Glomerular visceral epithelial cell (primary cell): ENCODE results near the gene ADAM19.

Experiments used
- DNase-seq: peaks from one replicate; pipeline ENCODE4 v3.0.0-alpha.2; 2016; ENCODE audit errors: extremely low spot score

Gene ADAM19

DNA sequence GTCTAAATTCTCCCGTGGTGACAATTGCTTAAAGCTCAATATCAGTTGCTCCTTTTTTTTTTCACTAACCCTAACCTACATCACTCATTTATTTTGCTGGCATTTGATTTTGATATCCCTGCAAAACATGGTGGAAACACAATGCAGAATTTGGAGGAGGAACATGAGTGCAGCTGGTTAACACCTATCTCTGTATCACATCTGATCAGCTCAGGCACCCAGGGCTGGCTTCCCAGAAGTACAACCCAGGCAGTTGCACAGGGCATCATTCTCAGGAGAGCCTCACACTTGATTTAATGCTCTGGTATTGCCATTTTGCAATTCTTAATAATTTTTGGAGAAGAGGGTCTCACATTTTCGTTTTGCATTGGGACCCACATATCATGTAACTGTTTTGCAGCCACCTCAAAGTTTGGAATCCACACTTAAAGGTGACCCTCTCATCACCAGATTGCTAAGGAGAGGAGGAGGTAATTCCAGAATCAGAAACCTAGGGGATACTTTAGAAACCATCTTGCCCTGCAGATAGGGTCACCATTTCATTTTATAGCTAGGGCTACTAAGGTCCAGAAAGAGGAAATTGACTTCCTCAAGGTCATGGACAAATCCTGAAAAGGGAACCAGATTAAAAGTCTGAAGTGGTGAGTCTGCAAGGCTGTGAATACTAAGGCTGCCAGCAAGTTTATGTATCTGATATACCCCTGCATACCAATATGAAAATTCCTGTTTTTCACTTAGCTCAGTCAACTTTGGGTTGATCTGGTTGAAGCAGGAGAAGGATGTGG lies 19.3 kb upstream of the ADAM19 start:
- no peak for DNase-seq

DNA sequence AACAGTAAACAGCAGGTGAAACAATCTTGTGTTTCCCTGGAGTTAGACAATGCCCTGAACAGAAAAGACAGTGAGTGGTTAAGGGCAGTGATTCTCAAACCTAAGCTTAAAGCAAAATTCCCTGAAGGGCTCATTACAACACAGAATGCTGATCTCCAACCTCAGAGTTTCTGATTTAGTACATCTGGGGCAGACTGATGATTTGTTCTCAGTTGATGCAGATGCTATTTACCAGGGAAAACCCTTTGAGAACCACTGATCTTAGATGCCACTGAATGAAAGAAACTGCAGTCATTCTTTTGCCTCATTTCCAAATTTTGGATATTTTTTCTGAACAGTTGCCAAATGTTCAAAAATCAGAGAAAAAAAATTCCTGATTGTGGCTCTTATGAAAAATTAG lies 18.7 kb upstream of the ADAM19 start:
- DNase-seq = no peak

DNA sequence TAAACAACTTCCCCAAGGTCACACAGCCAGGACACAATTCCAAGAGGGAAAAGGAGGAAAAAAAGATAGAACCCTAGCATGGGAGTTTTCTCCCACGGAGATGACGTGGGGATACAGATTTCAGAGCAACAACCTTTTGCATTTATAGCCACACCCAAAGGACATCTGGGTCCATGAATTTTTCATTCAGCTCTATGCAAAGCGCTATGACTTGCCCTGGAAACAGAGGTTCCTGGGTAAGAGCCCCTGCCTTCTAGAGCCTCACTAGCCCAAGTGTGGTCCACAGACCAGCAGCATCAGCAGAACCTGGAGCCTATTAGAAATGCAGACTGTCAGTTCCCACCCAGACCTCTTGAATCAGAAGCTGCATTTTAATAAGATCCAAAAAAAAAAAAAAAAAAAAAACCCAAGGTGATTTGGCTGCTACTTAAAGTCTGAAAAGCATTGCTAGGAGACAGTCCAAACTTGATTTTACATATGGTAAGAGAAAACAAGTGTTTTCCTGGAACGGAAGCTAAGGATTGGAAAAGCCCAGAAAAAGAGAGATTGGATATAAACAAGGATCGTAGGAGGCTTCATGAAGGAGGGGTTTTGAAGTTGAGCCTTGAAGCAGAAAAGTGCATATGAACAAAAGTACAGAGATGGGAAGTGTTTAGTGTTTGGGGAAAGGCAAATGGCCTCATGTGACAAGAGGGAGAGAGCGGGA lies 17.6 kb upstream of the ADAM19 start:
- DNase-seq = no peak

DNA sequence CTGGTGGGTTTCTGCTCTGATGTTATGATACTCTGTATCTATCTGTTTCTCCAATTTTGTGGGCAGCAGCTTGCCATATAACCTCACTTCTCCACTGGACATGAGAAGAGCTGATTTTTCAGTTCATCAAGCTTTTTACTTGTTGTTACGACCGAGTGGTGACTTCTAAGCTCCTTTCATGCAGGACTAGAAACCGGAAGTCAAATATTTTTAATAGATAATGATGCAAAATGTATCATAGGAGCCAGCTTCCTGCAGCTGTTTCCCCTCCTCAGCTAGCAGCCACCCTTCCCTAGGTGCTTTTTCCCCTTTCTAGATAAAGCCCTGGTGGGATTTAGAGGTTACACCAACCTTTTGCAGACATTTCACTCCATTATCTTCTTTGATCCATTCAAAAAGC lies 17.0 kb upstream of the ADAM19 start:
- DNase-seq = no peak

DNA sequence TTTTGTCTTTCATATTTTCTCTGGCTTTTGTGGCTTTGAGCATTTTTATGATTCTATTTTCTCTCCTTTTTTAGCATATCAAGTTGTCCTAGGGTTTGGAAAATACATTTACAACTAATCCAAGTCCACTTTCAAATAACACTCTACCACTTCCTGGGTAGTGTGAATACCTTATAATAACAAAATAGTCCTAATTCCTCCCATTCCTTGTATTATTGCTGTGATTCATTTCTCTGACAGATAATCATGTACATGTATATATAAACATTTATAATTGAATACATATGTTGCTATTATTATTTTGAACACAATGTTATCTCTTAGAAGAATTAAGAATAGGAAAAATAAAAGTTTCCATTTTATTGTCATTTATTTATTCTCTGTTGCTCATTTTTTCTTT lies 14.9 kb upstream of the ADAM19 start:
- DNase-seq = no peak

DNA sequence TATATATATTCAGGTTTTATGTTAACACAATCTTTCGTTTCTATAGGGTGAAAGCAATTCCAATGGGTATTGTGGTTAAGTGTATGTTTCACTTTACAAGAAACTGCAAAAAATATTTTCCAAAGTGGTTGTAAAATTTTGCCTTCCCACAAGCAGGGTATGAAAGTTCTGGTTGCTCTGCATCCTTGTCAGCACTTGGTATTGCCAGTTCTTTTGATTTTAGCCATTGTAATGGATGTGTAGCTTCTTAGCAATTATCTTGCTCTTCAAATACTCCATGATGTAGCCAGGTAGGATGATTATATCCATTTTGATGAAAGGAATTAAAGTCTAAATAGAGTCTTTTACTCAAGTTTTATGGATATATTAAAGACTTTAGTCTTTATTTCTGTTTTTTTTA lies 9.1 kb upstream of the ADAM19 start:
- no peak for DNase-seq

DNA sequence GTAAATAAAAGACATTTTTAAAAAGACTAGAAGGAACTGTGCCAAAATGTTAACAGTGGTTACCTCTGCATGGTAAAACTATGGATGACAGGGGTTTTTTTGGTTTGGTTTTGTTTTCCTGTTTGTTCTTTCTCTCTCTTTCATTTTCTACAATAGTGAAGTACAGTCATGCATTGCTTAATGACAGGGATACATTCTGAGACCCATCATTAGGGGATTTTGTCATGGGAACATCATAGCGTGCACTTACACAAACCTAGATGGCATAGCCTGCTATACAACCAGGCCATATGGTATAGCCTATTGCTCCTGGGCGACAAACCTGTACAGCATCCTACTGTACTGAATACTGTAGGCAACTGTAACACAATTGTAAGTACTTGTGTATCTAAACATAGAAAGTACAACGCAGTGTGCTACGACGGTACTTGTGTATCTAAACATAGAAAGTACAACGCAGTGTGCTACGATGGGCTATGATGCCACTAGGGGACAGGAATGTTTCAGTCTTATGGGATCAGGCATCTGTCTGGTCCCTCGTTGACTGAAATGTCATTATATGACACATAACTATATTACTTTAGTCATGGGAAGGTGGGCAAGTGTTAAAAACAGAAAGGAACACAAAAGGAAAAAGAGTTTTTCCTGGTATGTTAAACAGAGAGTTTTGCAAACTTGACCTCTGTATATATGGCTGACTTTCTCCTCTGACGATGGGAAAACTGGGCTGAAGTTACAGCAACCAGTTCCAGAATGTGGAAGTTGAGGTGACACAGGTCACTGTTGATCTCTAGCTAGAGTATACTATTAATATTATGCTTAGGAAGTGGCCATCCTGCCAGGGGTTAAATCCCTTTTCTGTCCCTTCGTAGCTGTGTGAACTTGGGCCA lies 7.4 kb upstream of the ADAM19 start:
- DNase-seq = no peak

DNA sequence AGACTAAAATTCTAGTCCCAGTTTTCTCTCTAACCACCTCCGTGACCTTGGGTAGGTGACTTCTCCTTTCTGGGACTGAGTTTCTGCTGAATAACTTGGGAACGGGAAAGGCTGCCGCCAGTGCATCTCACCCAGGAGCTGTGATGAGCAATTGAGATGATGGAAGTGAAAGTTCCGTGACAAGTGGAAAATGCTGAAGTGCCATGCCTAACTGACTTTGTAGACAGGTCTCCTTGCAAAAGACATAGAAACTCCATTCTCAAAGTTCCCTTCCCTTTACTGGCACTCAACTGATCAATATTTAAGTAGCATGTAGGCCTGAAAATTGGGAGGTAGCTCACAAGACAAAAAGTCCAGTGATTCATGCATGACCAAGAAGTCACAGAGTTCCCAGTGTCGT lies 6.3 kb upstream of the ADAM19 start:
- no peak for DNase-seq

DNA sequence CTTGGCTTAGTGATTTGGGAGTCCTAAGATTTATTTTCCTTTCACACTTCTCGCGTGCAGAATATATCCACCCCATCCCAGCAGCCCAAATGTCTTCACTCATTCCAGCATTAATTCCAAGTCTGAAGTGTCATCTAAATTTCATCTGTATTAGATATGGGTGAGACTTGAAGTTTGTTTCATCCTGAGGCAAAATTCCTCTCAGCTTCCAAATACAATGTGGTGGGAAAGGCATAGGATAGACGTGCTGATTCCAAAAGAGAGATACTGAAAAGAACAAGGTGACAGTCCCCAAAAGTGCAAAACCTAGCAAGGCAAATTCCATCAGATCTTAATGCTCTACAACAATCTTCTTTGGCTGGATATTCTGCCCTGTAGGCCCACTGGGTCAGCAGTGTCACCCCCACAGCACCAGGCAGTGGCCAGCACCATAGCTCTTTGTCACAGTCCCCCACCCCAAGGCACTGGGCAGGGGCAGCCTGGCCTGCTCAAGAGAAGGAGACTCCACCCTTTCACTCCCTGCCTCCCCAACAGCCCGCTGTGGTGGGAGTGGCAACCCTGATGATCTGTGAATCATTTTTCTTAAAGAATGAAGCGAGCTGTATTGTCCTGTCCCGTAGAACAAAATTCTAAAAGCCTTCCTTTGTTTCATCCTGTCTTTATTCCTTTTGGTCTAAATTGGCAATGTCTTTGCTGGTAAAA lies 2.7 kb upstream of the ADAM19 start:
- DNase-seq = no peak

DNA sequence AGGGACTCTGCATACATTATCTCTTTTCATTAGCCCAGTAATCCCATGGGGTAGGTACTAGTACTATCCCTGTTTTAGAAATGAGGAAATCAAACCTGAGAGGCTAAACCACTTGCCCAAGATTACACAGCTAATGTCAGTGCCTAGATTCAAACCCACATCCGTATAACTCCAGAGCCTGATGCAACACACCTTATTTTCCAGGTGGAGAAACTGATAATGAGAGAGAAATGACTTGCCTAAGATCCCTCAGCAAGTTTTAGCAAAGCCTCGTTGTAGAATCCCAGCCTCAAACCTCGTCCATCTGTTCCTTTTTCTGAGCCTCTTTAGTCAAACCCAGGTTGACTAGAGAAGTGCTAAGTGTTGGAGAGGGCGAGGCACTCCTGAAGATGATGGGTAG lies 1.1 kb upstream of the ADAM19 start:
- DNase-seq = no peak

DNA sequence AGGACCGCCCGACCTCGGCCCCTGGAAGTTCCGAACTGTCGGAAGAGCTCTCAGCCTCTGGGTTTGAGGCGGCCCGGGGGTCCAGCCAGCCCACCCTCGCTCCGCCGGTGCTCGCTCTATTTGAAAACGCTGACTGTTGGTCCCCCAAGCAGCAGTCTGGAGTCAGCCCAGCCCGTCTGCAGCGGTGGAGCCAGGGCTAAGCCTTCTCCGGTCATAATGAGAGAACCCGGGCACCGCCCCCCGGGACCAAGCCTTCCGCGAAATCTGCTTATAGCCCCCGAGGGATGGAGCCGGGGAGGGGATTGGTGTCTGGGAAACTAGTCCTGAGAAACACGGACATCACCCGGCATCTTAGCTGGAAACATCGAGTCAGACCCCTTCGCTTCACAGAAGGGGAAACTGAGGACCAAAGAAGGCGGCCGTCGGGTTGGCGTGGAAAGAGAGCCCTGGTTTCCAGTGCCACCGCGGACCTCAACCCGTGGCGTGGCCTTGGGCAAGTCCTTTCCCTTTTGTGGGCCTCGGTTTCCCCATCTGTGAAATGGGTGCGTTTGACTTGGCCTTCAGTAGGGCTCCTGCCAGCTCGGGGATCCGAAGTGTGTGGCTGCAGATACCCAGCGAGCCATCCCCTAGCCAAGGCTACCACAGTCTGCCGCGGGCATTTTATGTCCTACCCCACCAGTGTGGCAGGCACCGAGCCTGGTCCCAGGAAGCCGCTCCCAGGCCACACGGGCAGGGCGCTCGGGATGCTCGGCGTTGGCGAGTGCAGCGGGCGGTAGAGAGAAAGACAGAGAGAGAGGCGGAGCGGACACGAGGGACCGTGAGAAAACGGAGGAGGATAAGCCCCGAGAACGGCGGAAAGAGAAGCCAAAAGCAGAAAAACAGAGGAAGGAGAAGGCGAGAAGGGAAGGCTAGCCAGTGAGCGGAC lies 857 bp downstream of the ADAM19 start:
- peak; percentile 64 for DNase-seq

DNA sequence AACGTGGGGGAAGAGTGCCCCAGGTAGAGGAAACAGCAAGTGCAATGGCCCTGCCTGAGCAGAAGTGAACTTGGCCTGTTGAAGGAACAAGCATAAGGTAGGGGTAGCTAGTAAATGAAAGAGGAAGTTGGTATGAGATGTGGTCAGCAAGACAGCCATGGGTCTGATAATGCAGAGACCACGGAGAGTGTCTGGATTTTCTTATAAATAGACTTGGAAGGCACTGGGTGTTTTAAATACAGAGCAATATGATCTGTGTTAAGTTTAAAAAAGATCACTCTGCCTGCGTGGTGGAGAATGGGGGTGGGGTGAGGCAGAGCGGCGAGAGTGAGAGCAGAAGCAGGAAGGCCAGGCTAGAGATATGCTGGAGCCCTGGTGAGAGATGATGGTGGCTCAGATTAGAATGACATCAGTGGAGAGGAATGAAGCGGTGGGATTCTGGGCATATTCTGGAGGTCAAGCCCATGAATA lies 4.2 kb downstream of the ADAM19 start:
- peak; percentile 84 for DNase-seq

DNA sequence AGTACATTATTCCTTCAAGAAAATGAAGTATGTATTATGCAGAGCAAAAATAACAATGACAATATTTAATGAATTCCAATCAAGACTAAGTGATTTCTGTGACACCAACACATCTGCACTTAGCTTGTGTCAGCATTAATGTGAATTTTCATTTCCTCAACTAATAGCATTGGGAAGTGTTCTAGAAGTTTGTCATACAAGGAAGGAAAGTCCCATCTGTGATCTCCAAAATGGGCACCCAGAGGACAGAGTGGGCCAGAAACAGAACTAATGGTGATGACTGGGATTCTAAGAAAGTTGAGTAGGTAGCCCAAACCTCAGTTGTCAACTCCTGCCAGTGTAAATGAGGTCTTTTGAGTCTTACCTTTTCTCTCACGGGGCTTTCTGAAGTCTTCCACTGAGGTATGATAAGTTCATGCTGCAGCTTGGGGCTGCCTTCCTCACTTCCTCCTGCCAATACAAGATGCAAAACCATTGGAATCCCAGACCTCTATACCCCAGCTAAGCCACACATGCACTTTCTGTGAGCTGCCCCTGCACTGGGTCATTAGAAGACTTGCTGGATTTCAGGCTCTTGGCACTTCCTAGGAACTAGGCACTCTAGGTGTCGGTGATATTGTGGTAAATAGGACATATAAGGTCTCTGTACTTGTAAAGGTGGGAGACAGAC lies 4.9 kb downstream of the ADAM19 start:
- DNase-seq = no peak

DNA sequence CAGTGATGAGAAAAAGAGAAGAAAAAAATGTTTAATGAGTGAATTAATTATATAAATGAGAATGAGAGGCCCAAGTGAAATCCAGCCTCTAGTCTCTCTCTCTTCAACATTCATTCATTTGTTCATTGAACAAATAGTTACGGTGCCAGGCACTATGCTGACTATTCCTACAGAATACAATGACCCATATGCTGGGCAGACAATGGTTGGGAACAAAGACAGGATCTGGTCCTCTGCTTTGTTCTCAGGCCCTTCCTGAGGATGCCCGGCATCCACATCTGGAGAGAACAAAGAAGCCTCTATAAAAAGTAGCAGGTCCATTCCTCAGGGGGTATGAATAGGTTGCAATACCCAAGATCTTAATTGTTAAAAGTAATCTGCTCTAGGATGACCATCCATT lies 6.9 kb downstream of the ADAM19 start:
- DNase-seq = no peak

DNA sequence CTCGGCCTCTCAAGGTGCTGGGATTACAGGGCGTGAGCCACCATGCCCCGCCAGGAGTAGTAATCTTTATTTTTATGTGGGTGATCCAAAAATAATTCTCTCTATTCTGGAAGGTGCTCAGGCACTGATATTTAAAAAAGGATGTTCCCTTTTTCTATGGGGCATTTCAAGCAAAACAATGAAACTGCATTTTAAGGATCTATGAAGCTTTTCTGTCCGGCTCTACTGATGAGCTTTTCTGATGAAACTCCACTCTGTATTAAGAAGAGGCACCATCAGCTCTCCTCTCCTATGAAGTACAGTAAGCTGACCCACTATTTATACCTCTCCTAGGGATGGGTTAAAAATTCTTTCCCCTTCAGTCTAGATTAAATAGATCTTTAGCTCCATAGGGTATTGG lies 7.4 kb downstream of the ADAM19 start:
- no peak for DNase-seq

DNA sequence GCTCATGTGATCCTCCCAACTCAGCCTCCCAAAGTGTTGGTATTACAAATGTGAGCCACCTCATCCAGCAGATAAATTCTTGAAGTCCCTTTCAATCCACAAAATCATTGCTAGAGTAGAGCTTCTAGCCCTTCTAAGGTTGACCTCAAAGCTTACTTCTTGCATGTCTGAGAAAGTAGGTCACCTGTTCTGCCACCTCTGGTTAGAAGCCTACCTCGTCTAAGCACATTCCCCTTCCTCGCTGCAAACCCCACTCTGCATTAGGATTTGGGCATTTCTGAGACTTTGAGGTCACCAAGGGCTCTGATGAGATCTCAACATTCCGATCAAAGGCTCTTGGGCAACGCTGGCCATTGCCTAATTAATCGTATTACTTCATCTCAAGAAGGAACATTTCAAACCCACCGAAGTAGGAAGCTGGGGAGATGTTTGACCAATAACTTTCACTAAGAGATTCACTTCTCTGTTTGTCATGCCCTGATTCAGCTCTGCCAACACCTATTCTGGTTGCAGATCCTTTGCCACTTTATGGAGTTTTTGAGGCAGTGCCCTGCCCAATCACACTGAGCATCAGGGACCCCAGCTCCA lies 8.6 kb downstream of the ADAM19 start:
- no peak for DNase-seq

DNA sequence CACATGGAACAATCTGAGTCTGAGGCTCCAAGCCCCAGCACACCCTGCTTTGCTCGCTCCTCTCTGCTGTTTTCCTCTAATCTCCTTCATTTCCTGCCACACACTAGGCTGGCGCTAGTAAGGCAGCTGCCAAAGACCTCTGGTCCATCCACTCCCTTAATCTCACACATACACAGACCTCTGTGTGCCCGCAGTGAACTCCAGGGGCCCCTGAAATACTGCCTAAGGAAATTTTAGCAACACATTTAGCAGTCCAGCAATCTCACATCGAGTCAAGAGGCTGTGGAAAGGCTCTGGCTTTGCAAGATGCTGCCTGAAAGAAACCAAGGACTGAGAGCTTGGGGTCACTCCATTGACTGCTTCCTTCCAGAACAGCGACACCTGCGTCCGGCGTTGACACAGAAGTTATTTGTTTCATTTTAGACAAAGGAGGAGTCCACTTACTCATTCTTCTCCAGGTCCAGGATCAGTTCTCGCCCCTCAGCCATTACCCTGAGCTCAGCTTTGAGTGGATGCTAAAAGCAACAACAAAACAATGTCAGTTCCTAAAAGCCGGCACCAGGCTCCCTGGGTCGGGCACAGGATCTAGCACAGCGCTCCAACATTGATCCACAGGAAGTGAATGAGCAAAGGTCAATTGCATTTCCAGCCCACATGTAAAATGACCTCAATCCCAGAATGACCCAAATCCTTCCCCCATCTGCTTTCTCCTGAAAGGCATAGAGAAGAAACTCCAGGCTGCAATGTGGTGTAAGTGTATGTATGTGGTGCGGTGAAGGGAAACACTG lies 11.5 kb downstream of the ADAM19 start:
- DNase-seq = no peak

DNA sequence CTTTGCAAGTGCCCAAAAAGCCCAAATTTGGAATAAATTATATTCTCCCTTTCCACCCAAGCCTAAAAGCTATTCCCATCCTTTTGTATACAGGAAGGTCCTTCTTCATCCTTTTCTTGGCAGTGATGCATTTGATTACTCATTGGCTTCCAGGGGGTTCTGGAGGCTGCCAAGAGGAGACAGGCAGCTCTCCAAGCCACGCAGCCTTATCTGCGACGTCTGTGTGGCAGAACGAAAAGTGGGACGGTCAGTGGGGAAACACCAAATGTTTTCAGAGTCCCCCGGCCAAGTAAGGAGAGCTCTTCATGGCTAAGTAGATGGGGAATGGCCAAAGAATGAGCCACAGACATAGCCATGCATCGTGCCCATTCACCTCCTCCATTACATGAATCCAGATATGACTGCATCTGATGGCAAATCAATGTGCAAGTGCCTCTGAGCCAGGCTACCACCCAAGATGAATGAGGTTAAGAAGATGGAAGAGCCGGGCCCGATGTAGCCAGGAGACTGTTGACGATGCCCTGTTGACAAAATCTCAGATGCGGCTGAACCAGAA lies 12.1 kb downstream of the ADAM19 start:
- peak; percentile 68 for DNase-seq
